Stimulated activated CD4-positive, alpha-beta T cell treated with anti-CD3 and anti-CD28 coated beads, TNF-alpha, amount 100 ng/mL, for 24 hours (primary cell): Measurements from ENCODE around the gene SEMA6B.

Experiments
- DNase-seq, 3 experiments: peaks; one replicate each; pipeline ENCODE4 v3.0.0-alpha.2; 2020; ENCODE audit warnings: low read depth in 3 of 3

The SEMA6B gene

GRCh38 chr19:4510435-4511255 lies 48.8 kb downstream of the SEMA6B start:
- no peak for DNase-seq

- no peak for DNase-seq
Observed at GRCh38 chr19:4508698-4509097, 50.8 kb downstream of the SEMA6B start.

GRCh38 chr19:4507804-4508203 lies 51.7 kb downstream of the SEMA6B start:
- DNase-seq = no peak

- DNase-seq = no peak
Observed at GRCh38 chr19:4507150-4507452, 52.4 kb downstream of the SEMA6B start.

- no peak for DNase-seq
Observed at GRCh38 chr19:4506449-4507149, 52.9 kb downstream of the SEMA6B start.

- no peak for DNase-seq
Observed at GRCh38 chr19:4505570-4506448, 53.7 kb downstream of the SEMA6B start.

- no peak for DNase-seq
Observed at GRCh38 chr19:4504891-4505569, 54.5 kb downstream of the SEMA6B start.

- DNase-seq = no peak
Observed at GRCh38 chr19:4504297-4504701, 55.2 kb downstream of the SEMA6B start.

GRCh38 chr19:4503825-4504170 lies 55.7 kb downstream of the SEMA6B start:
- DNase-seq = no peak

- DNase-seq = no peak
Observed at GRCh38 chr19:4503132-4503824, 56.2 kb downstream of the SEMA6B start.

- DNase-seq = no peak
Observed at GRCh38 chr19:4502282-4503131, 57.0 kb downstream of the SEMA6B start.

GRCh38 chr19:4501691-4502090 lies 57.8 kb downstream of the SEMA6B start:
- no peak for DNase-seq

- DNase-seq = no peak
Observed at GRCh38 chr19:4500841-4501591, 58.5 kb downstream of the SEMA6B start.

- no peak for DNase-seq
Observed at GRCh38 chr19:4499855-4500254, 59.6 kb downstream of the SEMA6B start.

- DNase-seq = no peak
Observed at GRCh38 chr19:4499318-4499717, 60.2 kb downstream of the SEMA6B start.

- DNase-seq = no peak
Observed at GRCh38 chr19:4498694-4499093, 60.8 kb downstream of the SEMA6B start.

- DNase-seq = no peak
Observed at GRCh38 chr19:4497770-4498389, 61.6 kb downstream of the SEMA6B start.

GRCh38 chr19:4496304-4496703 lies 63.2 kb downstream of the SEMA6B start:
- no peak for DNase-seq

- DNase-seq = no peak
Observed at GRCh38 chr19:4495471-4495870, 64.0 kb downstream of the SEMA6B start.
